ENCODE measurements around the gene ARHGAP42.
"Not testable (repeated sequence)": the region's sequence is repeated elsewhere in the genome, so short reads cannot be mapped to it uniquely, and the experiment has no call there.

ARHGAP42 gene

GRCh38 chr11:100727410-100727809 is 40.3 kb downstream of the ARHGAP42 start:
- DNase-seq, result no peak

- no peak for DNase-seq
Observed at GRCh38 chr11:100730266-100730665, 43.2 kb downstream of the ARHGAP42 start.

DNA sequence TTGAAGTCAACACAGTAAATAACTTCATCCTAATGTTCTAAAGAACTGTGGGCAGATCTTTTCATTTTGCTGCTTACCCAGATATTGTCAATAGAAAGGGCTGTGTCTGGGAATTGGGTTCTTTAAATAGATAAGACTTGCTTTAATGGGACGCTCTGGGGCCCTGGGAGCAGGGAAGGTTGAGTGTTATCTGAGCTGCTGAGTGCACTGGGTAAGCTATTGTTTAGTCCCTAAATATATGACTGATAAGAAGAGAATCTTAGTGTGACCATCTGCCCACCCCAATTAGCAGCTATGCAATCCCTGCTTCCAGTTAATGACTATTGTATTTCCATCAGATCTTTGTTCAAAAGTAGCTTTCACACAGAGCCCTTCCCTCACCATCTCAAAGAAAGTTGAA is 44.4 kb downstream of the ARHGAP42 start:
- no peak for DNase-seq

GRCh38 chr11:100732949-100733348 is 45.9 kb downstream of the ARHGAP42 start:
- no peak for DNase-seq

DNA sequence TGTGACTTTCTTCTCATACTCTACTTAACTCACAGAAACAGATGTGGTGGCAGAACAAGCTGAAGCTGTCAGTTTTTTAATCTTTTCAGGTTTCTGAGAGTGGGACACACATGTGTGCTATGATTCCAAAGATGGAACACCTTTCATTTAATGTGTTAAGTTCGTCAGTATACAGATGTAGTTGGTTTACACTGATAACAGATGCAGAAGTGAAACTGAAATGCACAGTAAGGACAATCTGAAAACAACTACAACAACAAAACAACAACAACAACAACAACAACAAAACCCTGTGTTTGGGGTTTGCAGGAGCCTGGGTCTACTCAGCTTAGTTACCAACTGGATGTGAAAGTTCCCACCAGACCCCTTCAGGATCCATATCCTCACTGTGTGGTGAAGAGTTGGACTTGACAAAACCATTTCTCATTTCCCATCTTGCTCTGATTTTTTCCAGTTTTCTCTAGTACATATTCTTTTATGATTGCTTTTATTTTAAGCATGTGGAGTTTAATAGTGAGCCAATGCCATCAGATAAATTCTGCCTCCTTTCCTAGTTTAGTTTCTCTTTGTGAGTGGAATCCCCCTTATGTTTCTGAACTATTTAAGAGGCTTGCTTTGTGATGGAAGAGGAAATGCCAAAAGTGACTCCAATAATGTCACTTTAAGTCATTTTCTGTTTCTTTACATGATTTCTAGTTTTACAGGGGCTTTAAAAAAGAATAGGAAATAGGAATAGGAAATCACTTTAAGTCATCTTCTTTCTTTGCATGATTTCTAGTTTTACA is 47.8 kb downstream of the ARHGAP42 start:
- DNase-seq, result no peak

DNA sequence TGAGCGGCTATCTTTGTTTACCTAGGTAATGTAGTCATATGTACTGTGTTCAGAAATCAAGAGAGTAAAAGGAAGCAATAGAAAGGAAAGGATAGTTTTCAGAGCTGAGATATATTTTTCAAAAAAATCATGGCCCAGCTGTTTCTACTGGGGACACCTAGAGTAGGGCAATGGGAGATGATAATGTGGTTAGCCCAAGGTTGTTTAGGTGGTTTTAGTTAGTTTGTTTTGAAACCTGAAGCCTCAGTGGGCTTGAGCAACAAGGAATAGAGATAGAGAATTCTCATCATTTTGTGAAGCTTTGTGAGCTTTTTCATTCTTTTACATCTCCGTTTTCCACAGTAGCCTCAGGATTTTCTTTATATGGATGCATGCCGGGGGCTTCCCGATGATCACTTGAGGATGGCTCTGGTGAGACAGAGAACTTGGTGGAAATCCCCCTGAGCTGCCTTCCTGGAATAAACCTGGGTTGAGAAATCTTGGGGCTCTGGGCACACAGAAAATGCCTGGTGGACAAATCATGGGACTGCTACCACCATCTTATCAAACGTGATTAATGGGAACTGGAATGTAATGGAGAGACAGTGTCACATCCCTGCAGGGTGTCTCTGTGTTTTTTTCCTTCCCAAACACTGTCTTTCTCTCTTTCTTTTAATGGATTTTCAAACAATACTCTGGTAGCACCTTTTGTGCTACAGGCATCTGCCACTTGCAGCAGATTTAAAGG is 49.0 kb downstream of the ARHGAP42 start:
- DNase-seq, result no peak

DNA sequence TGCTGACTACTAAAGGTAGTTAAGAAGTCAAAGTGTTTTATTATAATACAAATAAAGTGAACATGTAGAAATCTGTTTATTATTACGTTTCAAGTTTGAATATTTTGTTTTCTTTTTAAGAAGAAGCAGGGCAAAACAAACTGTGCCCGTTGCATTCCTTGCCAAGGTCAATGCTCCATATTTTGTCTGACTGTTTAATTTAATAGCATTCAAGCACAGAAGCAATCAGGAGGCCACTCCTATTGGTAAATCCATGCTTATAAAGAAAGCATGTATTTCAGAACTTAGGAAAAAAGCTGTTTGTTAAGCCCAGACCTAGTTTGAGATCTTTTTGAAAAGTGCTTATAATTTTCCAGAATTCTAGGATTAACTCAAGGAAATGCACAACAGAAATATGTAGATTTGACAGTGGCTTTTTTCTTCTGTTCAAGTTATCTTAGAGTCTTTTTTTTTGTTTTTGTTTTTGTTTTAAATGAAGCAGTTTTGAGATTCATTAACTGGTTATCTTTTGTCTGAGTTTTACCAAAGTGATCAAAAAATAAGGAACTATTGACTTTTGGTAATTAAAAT is 51.7 kb downstream of the ARHGAP42 start:
- no peak for DNase-seq

GRCh38 chr11:100739666-100740065 is 52.6 kb downstream of the ARHGAP42 start:
- no peak for DNase-seq

DNA sequence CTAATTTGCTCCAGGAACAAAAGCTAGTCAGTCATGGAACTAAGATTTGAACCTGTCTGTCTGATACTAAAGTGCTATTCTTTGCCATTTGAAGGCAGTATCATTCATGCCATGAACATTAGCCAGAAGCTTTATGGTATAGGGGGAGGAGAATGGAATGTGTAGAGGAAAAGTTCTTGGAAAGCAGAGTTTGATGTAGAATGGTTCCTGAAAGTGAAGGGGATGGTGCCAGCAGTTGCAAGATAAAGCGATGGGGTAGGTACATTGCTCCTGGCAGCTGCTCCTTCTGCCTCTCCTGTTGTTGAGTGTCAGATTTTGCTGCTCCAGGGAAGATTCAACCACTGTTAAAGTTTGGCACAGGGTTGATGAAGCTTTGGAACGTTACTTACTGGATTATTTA is 53.4 kb downstream of the ARHGAP42 start:
- DNase-seq, result no peak

GRCh38 chr11:100741866-100742625 is 55.0 kb downstream of the ARHGAP42 start:
- DNase-seq, result no peak

DNA sequence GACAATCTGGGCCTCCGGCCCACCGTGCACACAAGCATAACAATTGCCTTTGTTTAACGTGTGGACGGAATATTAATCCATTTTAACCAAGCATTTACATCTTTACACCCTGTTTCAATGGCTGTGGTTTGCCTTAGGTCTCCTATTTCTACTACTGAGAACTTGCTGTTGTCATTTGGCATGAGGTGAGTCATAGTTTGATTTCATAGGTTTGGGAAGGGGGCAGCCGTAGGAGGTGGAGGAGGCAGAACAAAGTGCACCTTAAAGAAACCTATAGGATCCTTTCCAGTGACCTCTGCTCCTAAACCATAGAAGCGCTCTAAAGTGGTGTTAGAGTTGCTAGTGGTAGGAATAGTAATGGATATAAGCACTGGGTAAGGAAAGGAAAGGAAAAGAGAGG is 59.4 kb downstream of the ARHGAP42 start:
- no peak for DNase-seq

DNA sequence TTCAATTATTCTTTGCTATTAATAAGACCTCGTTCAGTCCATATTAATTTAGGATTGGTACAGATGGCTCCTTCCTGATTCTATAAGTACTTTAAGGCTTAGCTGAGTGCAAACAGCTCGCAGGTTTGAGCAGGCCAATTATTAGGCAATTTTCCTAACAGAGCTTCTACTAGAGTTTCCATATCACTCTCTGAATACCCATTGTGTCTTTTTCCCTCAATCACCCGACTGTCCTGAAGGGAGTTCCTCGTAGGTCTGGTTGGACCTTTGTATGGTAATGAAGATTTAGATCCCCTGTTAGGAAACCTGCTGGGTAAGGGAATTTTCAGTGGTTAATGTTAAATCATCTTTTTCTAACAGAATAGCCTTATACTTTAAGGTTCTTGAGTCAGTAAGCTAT is 61.1 kb downstream of the ARHGAP42 start:
- no peak for DNase-seq

- not testable (repeated sequence) for DNase-seq
Observed at GRCh38 chr11:100749887-100750565, 62.9 kb downstream of the ARHGAP42 start.

GRCh38 chr11:100750566-100750891 is 63.4 kb downstream of the ARHGAP42 start:
- not testable (repeated sequence) for DNase-seq

- DNase-seq, result no peak
Observed at GRCh38 chr11:100752371-100753171, 65.5 kb downstream of the ARHGAP42 start.

DNA sequence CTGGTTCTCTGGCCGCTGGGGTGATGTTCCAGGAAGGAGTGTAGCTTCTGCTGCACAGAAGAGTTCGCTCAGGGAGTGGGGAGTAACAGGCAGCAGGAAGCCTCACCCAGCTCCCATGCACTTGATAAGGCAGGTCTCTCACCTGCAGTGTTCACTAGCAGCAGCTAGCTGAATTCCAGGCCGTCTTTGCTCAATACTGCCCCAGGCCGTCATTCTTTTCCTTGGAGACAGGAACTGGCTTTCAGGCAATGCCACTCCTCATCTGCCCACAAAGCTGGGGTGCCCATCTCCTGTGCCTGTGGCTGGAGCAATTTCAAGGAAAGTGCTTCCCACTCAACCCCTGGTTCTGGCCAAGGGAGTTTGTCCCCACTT is 66.1 kb downstream of the ARHGAP42 start:
- DNase-seq, result no peak

DNA sequence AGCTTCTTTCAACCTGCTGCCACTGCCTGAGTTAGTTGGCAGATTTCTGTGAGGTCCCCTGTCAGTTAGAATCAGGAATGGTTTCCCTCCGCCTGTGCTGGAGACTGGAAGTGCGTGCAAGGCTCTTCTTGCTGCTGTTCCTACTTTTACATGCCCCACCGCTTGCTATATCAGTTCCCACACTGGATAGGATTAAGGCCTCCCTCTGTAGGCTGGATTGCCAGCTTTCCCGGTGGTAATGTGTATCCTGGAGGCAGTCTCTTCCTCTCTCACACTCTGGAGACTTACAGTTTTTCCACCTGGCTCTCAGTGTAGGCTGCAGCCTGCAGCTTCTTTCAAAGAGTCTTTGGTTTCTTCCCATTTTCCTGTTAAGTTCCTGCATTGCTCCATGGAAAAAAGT is 66.5 kb downstream of the ARHGAP42 start:
- DNase-seq, result no peak

DNA sequence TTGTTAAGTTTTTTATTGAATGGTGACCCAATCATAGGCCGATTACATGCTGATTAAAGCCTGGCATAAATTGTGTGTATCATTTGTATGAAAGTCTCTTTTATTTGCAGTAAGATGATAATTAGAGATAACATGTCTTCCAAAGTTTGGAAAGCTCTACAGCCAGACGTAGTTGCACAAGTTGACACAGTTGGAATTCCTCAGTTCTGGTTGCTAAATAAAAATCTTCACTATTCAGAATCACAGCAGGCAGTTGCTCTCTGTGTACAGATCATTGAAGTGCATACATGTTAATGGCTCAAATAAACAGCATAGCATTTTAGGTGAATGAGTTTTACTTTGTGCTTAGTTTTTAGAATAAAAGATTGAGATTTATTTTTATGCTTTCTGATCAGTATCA is 69.5 kb downstream of the ARHGAP42 start:
- DNase-seq, result no peak

DNA sequence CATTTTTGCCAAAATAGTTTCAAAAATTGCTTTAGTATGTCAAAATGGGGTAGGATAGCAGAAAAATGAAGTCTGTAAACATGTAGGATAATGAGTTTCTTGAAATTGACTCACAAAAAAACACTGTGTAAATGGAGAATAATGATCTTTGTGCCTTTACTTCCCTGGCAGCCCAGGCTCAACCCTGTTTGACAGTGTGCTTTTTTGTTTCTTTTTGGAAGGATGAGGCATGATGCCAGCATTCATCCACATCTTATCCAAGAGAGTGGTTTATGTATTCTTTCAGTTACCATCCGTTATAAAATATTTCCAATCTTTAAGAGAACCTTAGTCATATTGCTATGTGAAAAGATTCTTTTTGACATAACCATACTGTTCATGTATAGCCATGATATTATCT is 70.6 kb downstream of the ARHGAP42 start:
- DNase-seq, result no peak

GRCh38 chr11:100759106-100759505 is 72.0 kb downstream of the ARHGAP42 start:
- DNase-seq, result no peak

DNA sequence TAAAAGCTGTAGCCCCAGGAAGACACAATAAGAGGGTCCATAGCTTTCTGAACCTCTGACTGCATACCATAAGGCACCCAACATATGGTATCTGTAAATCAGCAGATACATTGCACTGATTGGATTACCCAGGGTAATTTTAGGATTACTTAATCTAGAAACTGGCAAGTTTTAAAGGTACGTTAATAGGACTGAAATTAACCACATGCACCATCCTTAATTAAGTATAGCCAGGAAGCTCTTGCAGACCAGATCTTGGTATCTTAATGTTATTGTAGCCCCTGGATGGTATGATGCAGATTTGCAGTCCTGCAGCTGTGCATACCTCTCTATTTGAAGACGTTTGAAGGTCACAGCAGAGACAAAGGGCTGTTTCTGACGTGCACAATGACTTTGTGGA is 72.8 kb downstream of the ARHGAP42 start:
- DNase-seq, result no peak

- DNase-seq, result no peak
Observed at GRCh38 chr11:100760744-100761143, 73.7 kb downstream of the ARHGAP42 start.

Data from NCI-H1417 treated with DMSO at 0.1 percent for 48 hours (cell line).